Amygdala (tissue), 56 donors: ENCODE data around the gene SERGEF.

ENCODE experiments used
- DNase-seq, 56 donors: peaks; one replicate each; lab custom pipeline; 2025; lab: John Stamatoyannopoulos, UW

SERGEF gene

GRCh38 chr11:17775507-17776211, 237.2 kb downstream of the SERGEF start:
- DNase-seq: no peak

GRCh38 chr11:17775035-17775348, 237.9 kb downstream of the SERGEF start:
- DNase-seq: no peak

GRCh38 chr11:17774232-17775034, 238.4 kb downstream of the SERGEF start:
- DNase-seq: no peak

- no peak for DNase-seq
These were observed 239.2 kb downstream of the SERGEF start for GRCh38 chr11:17773674-17774073.

GRCh38 chr11:17772704-17773600, 239.9 kb downstream of the SERGEF start:
- no peak for DNase-seq

- DNase-seq: no peak
These were observed 240.9 kb downstream of the SERGEF start for GRCh38 chr11:17771841-17772401.

- no peak for DNase-seq
These were observed 241.4 kb downstream of the SERGEF start for GRCh38 chr11:17771415-17771814.

- DNase-seq: no peak
These were observed 241.9 kb downstream of the SERGEF start for GRCh38 chr11:17770917-17771316.

GRCh38 chr11:17770048-17770652, 242.7 kb downstream of the SERGEF start:
- DNase-seq: no peak

GRCh38 chr11:17769218-17769617, 243.6 kb downstream of the SERGEF start:
- DNase-seq: no peak

- DNase-seq: no peak
These were observed 244.3 kb downstream of the SERGEF start for GRCh38 chr11:17768547-17768946.

GRCh38 chr11:17767914-17768313, 244.9 kb downstream of the SERGEF start:
- DNase-seq: no peak

- DNase-seq: no peak
These were observed 245.5 kb downstream of the SERGEF start for GRCh38 chr11:17767301-17767885.

GRCh38 chr11:17766590-17766989, 246.3 kb downstream of the SERGEF start:
- no peak for DNase-seq

- no peak for DNase-seq
These were observed 246.8 kb downstream of the SERGEF start for GRCh38 chr11:17766073-17766359.

GRCh38 chr11:17765356-17766072, 247.3 kb downstream of the SERGEF start:
- peak in 22 of 56 donors; percentile 11 to 59 (median 26) for DNase-seq

- DNase-seq: no peak
These were observed 248.2 kb downstream of the SERGEF start for GRCh38 chr11:17764446-17765218.

- DNase-seq: peak in 1 of 56 donors; percentile 65
These were observed 249.1 kb downstream of the SERGEF start for GRCh38 chr11:17763703-17764102.

GRCh38 chr11:17763244-17763643, 249.6 kb downstream of the SERGEF start:
- peak in 1 of 56 donors; percentile 65 for DNase-seq
